Measurements from ENCODE around the gene USP17L13.
"Not testable (repeated sequence)": the region's sequence is repeated elsewhere in the genome, so short reads cannot be mapped to it uniquely, and the experiment has no call there.

The USP17L13 gene

GRCh38 chr4:9224596-9224995, at the start of gene USP17L13:
TSS of gene USP17L13 (plus strand) at chr4:9224896. CDS start at chr4:9224896, 0 bp downstream.
- H3K36me3 Mint-ChIP-seq; H3K4me3 Mint-ChIP-seq; H3K9me3 Mint-ChIP-seq; H3K27me3 Mint-ChIP-seq; H3K4me1 Mint-ChIP-seq; DNase-seq (ENCODE audit: low spot score in 2 of 2); H3K27ac Mint-ChIP-seq; ATAC-seq (ENCODE audit: low read depth): not testable (repeated sequence)

GRCh38 chr4:9210357-9210756, 14.3 kb upstream of the USP17L13 start, which contains the start of gene USP17L10:
TSS of gene USP17L10 (plus strand) at chr4:9210657. CDS start at chr4:9210657, 0 bp downstream.
- not testable (repeated sequence) for H3K4me3 Mint-ChIP-seq; H3K27ac Mint-ChIP-seq; H3K9me3 Mint-ChIP-seq; H3K27me3 Mint-ChIP-seq; H3K36me3 Mint-ChIP-seq; DNase-seq (ENCODE audit: low spot score in 2 of 2); H3K4me1 Mint-ChIP-seq; ATAC-seq (ENCODE audit: low read depth)

GRCh38 chr4:9214701-9215100, 10.0 kb upstream of the USP17L13 start:
- H3K9me3 Mint-ChIP-seq; DNase-seq (ENCODE audit: low spot score in 2 of 2); H3K27ac Mint-ChIP-seq; ATAC-seq (ENCODE audit: low read depth); H3K27me3 Mint-ChIP-seq; H3K4me3 Mint-ChIP-seq; H3K36me3 Mint-ChIP-seq; H3K4me1 Mint-ChIP-seq: not testable (repeated sequence)

- H3K4me3 Mint-ChIP-seq; H3K9me3 Mint-ChIP-seq; DNase-seq (ENCODE audit: low spot score in 2 of 2); H3K4me1 Mint-ChIP-seq; ATAC-seq (ENCODE audit: low read depth); H3K36me3 Mint-ChIP-seq; H3K27ac Mint-ChIP-seq; H3K27me3 Mint-ChIP-seq: not testable (repeated sequence)
Observed at GRCh38 chr4:9215105-9215504, 9.6 kb upstream of the USP17L13 start, which contains the start of gene USP17L11. TSS of gene USP17L11 (plus strand) at chr4:9215405. CDS start at chr4:9215405, 0 bp downstream.

GRCh38 chr4:9219852-9220251, 4.8 kb upstream of the USP17L13 start, which contains the start of gene USP17L12:
TSS of gene USP17L12 (plus strand) at chr4:9220152. CDS start at chr4:9220152, 0 bp downstream.
- not testable (repeated sequence) for H3K27me3 Mint-ChIP-seq; H3K9me3 Mint-ChIP-seq; ATAC-seq (ENCODE audit: low read depth); DNase-seq (ENCODE audit: low spot score in 2 of 2); H3K36me3 Mint-ChIP-seq; H3K4me3 Mint-ChIP-seq; H3K4me1 Mint-ChIP-seq; H3K27ac Mint-ChIP-seq

- H3K4me1 Mint-ChIP-seq; DNase-seq (ENCODE audit: low spot score in 2 of 2); H3K27me3 Mint-ChIP-seq; H3K27ac Mint-ChIP-seq; H3K36me3 Mint-ChIP-seq; ATAC-seq (ENCODE audit: low read depth); H3K4me3 Mint-ChIP-seq; H3K9me3 Mint-ChIP-seq: not testable (repeated sequence)
Observed at GRCh38 chr4:9230249-9230648, 5.6 kb downstream of the USP17L13 start.

- not testable (repeated sequence) for H3K36me3 Mint-ChIP-seq; H3K27me3 Mint-ChIP-seq; DNase-seq (ENCODE audit: low spot score in 2 of 2); H3K4me1 Mint-ChIP-seq; H3K9me3 Mint-ChIP-seq; ATAC-seq (ENCODE audit: low read depth); H3K4me3 Mint-ChIP-seq; H3K27ac Mint-ChIP-seq
Observed at GRCh38 chr4:9234085-9234484, 9.4 kb downstream of the USP17L13 start, which contains the start of gene USP17L15. TSS of gene USP17L15 (plus strand) at chr4:9234385. CDS start at chr4:9234385, 0 bp downstream.

- H3K4me1 Mint-ChIP-seq; ATAC-seq (ENCODE audit: low read depth); H3K9me3 Mint-ChIP-seq; DNase-seq (ENCODE audit: low spot score in 2 of 2); H3K4me3 Mint-ChIP-seq; H3K27ac Mint-ChIP-seq; H3K27me3 Mint-ChIP-seq; H3K36me3 Mint-ChIP-seq: not testable (repeated sequence)
Observed at GRCh38 chr4:9238461-9238860, 13.8 kb downstream of the USP17L13 start.

- DNase-seq (ENCODE audit: low spot score in 2 of 2); H3K9me3 Mint-ChIP-seq; H3K36me3 Mint-ChIP-seq; H3K27me3 Mint-ChIP-seq; H3K27ac Mint-ChIP-seq; H3K4me3 Mint-ChIP-seq; ATAC-seq (ENCODE audit: low read depth); H3K4me1 Mint-ChIP-seq: not testable (repeated sequence)
Observed at GRCh38 chr4:9243579-9243978, 18.9 kb downstream of the USP17L13 start, which contains the start of gene USP17L17. TSS of gene USP17L17 (plus strand) at chr4:9243879. CDS start at chr4:9243879, 0 bp downstream.

- not testable (repeated sequence) for H3K9me3 Mint-ChIP-seq; H3K4me1 Mint-ChIP-seq; H3K4me3 Mint-ChIP-seq; H3K36me3 Mint-ChIP-seq; DNase-seq (ENCODE audit: low spot score in 2 of 2); H3K27ac Mint-ChIP-seq; H3K27me3 Mint-ChIP-seq; ATAC-seq (ENCODE audit: low read depth)
Observed at GRCh38 chr4:9247953-9248680, 23.4 kb downstream of the USP17L13 start, which contains the start of gene USP17L18. TSS of gene USP17L18 (plus strand) at chr4:9248630. CDS start at chr4:9248630, 0 bp downstream.

GRCh38 chr4:9253078-9253477, 28.4 kb downstream of the USP17L13 start, which contains the start of gene USP17L19:
TSS of gene USP17L19 (plus strand) at chr4:9253378. CDS start at chr4:9253378, 0 bp downstream.
- not testable (repeated sequence) for H3K4me3 Mint-ChIP-seq; H3K27me3 Mint-ChIP-seq; H3K36me3 Mint-ChIP-seq; H3K9me3 Mint-ChIP-seq; H3K4me1 Mint-ChIP-seq; H3K27ac Mint-ChIP-seq; ATAC-seq (ENCODE audit: low read depth); DNase-seq (ENCODE audit: low spot score in 2 of 2)

GRCh38 chr4:9257824-9258223, 33.1 kb downstream of the USP17L13 start, which contains the start of gene USP17L20:
TSS of gene USP17L20 (plus strand) at chr4:9258124. CDS start at chr4:9258124, 0 bp downstream.
- H3K4me1 Mint-ChIP-seq; H3K9me3 Mint-ChIP-seq; ATAC-seq (ENCODE audit: low read depth); H3K36me3 Mint-ChIP-seq; H3K27ac Mint-ChIP-seq; H3K27me3 Mint-ChIP-seq; H3K4me3 Mint-ChIP-seq; DNase-seq (ENCODE audit: low spot score in 2 of 2): not testable (repeated sequence)

GRCh38 chr4:9262572-9262971, 37.9 kb downstream of the USP17L13 start, which contains the start of gene USP17L21:
TSS of gene USP17L21 (plus strand) at chr4:9262872. CDS start at chr4:9262872, 0 bp downstream.
- not testable (repeated sequence) for H3K9me3 Mint-ChIP-seq; H3K27me3 Mint-ChIP-seq; H3K36me3 Mint-ChIP-seq; ATAC-seq (ENCODE audit: low read depth); H3K27ac Mint-ChIP-seq; H3K4me3 Mint-ChIP-seq; DNase-seq (ENCODE audit: low spot score in 2 of 2); H3K4me1 Mint-ChIP-seq

- H3K9me3 Mint-ChIP-seq; H3K27me3 Mint-ChIP-seq; H3K4me3 Mint-ChIP-seq; DNase-seq (ENCODE audit: low spot score in 2 of 2); H3K27ac Mint-ChIP-seq; H3K4me1 Mint-ChIP-seq; ATAC-seq (ENCODE audit: low read depth); H3K36me3 Mint-ChIP-seq: not testable (repeated sequence)
Observed at GRCh38 chr4:9267319-9267718, 42.6 kb downstream of the USP17L13 start, which contains the start of gene USP17L22. TSS of gene USP17L22 (plus strand) at chr4:9267619. CDS start at chr4:9267619, 0 bp downstream.
